HG02852 (cell line): ENCODE measurements around the gene ELSPBP1.
"Not testable (repeated sequence)": the region's sequence is repeated elsewhere in the genome, so short reads cannot be mapped to it uniquely, and the experiment has no call there.

Source experiments
- ATAC-seq: cut with Tn5 transposase; IDR thresholded peaks from one replicate; pipeline ENCODE4 v1.9.1; 2021; ENCODE audit warnings: mild to moderate bottlenecking, moderate library complexity; ENCODE audit not compliant: unreplicated experiment

The ELSPBP1 gene

GRCh38 chr19:47994209-47994802 lies at the start of gene ELSPBP1:
Gene ELSPBP1 (plus strand): TSS chr19:47994632. CDS start chr19:48008668, 14,036 bp downstream.
- no peak for ATAC-seq

GRCh38 chr19:47949852-47950521 lies 44.4 kb upstream of the ELSPBP1 start:
- ATAC-seq = not testable (repeated sequence)

- not testable (repeated sequence) for ATAC-seq
Measured at GRCh38 chr19:47952132-47952531, 42.3 kb upstream of the ELSPBP1 start.

- ATAC-seq = not testable (repeated sequence)
Measured at GRCh38 chr19:47955936-47956335, 38.5 kb upstream of the ELSPBP1 start.

- ATAC-seq = no peak
Measured at GRCh38 chr19:47973529-47973928, 20.9 kb upstream of the ELSPBP1 start.

GRCh38 chr19:47991191-47991808 lies 3.1 kb upstream of the ELSPBP1 start:
- no peak for ATAC-seq

GRCh38 chr19:47992070-47992469 lies 2.4 kb upstream of the ELSPBP1 start, which contains the start of gene BSPH1:
Gene BSPH1 (minus strand): TSS chr19:47992170. CDS start chr19:47992081, 89 bp downstream.
- no peak for ATAC-seq

GRCh38 chr19:47996230-47996727 lies 1.8 kb downstream of the ELSPBP1 start:
- no peak for ATAC-seq

- ATAC-seq = no peak
Measured at GRCh38 chr19:47998800-47999199, 4.4 kb downstream of the ELSPBP1 start.

GRCh38 chr19:48000846-48001245 lies 6.4 kb downstream of the ELSPBP1 start:
- ATAC-seq = no peak

- ATAC-seq = no peak
Measured at GRCh38 chr19:48004236-48004635, 9.8 kb downstream of the ELSPBP1 start.

- no peak for ATAC-seq
Measured at GRCh38 chr19:48006762-48007161, 12.3 kb downstream of the ELSPBP1 start.

GRCh38 chr19:48010932-48011758 lies 16.7 kb downstream of the ELSPBP1 start:
- no peak for ATAC-seq

- ATAC-seq = no peak
Measured at GRCh38 chr19:48020686-48021085, 26.3 kb downstream of the ELSPBP1 start.

GRCh38 chr19:48023011-48023410 lies 28.6 kb downstream of the ELSPBP1 start:
- no peak for ATAC-seq

- no peak for ATAC-seq
Measured at GRCh38 chr19:48023518-48023917, 29.1 kb downstream of the ELSPBP1 start.

- no peak for ATAC-seq
Measured at GRCh38 chr19:48025480-48025879, 31.0 kb downstream of the ELSPBP1 start.

- no peak for ATAC-seq
Measured at GRCh38 chr19:48029431-48029830, 35.0 kb downstream of the ELSPBP1 start.

GRCh38 chr19:48030073-48030472 lies 35.6 kb downstream of the ELSPBP1 start:
- ATAC-seq = no peak

GRCh38 chr19:48033604-48034003 lies 39.2 kb downstream of the ELSPBP1 start:
- ATAC-seq = no peak

- ATAC-seq = no peak
Measured at GRCh38 chr19:48036765-48037164, 42.3 kb downstream of the ELSPBP1 start.
